ENCODE results near the gene CCNF. TPM values are rescaled to one million over a fixed set of nuclear protein-coding genes. Genes with fewer than 3 reads are reported as not detected.
A peak's percentile ranks its signal among the peaks of the same experiment; 100 is the strongest.

CCNF gene, protein sequence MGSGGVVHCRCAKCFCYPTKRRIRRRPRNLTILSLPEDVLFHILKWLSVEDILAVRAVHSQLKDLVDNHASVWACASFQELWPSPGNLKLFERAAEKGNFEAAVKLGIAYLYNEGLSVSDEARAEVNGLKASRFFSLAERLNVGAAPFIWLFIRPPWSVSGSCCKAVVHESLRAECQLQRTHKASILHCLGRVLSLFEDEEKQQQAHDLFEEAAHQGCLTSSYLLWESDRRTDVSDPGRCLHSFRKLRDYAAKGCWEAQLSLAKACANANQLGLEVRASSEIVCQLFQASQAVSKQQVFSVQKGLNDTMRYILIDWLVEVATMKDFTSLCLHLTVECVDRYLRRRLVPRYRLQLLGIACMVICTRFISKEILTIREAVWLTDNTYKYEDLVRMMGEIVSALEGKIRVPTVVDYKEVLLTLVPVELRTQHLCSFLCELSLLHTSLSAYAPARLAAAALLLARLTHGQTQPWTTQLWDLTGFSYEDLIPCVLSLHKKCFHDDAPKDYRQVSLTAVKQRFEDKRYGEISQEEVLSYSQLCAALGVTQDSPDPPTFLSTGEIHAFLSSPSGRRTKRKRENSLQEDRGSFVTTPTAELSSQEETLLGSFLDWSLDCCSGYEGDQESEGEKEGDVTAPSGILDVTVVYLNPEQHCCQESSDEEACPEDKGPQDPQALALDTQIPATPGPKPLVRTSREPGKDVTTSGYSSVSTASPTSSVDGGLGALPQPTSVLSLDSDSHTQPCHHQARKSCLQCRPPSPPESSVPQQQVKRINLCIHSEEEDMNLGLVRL
- total RNA-seq (2012; rRNA removed): 19.2 and 20.1 TPM in 2 replicates
- polyA plus RNA-seq (2012; rRNA removed): 7.8 and 8.2 TPM in 2 replicates
- 5.4 and 6.1 TPM in 2 replicates for polyA plus RNA-seq (2012; cell fraction: cytosol; rRNA removed)
- polyA plus RNA-seq (2012; cell fraction: nucleus; rRNA removed; ENCODE audit: low replicate concordance): 7.7 and 18.3 TPM in 2 replicates
- Bru-seq, nascent RNA: percentile 45 among the genes with signal in this experiment
- BruChase-seq, experiment 1, labeled RNA remaining after a 6-hour chase: percentile 49 among the genes with signal in this experiment
- percentile 45 among the genes with signal in this experiment for BruChase-seq, experiment 2, labeled RNA remaining after a 2-hour chase
- long read RNA-seq, partial matches to known transcripts: 3 of 9 reads
- long read RNA-seq, other reads (novel, unspliced or antisense): 6 of 9 reads

DNA sequence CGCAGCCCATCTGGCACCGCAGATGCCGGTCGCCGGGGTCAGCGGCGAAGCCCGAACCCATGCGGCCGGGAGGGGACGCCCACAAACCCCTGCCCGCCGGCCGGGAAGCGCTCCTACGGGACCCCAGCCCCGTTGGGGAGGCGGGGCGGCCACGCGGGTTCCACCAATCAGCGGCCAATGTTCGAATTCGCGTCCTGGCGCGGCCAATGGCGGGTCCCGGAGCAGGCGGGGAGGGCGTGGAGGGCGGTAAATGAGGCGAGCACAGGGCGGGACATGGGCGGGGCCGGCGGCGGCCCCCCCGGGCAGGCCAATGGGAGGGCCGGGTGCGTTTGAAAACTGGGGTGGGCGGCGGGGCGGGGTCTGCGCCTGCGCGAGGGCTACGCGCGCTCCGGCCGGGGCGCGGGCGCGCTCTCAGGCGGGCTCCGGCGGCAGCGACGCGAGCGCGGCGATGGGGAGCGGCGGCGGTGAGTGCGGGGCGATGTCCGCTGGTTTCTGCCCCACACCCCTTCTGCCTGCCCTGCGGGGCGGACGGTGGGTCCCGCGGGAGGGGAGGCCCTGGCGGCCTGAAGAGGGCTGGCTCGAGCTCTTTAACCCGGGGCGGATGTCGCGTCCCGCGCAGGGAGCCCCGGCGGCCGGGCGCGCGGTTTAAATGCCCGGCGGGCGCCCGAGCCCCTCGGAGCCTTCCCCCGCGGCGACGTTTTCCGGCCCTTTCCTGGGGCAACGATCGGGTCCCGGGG is at the start of gene CCNF:
TSS of gene CCNF (plus strand) at position 414 of the 737 bp plus-strand sequence. CDS start at position 449, 35 bp downstream.
- H3K27ac ChIP-seq (ENCODE audit: insufficient read depth, low read length): peak within 1 kb of the TSS; percentile 60
- peaks cover 12% of the 10 kb centered on the region; the same call in 1 of the 2 replicates for H3K9me1 ChIP-seq (ENCODE audit: insufficient read depth, low read length)
- intact Hi-C loops (cut with micrococcal nuclease) (loop anchor here (1.0 to 2.0 kb wide), 2 partner anchors 89 to 160 kb away; partner anchors contain the start of genes ABCA3 and RNPS1), dilution Hi-C loops (cut with HindIII; ENCODE audit: low sequenced_read_pairs, unreplicated experiment) (no loop called here), in situ Hi-C loops (cut with MboI; ENCODE audit: low sequenced_read_pairs) (loop anchor here (10.0 kb wide), 1 partner anchor 154 kb away; no protein-coding TSS in a partner anchor)
- ChIA-PET POLR2A (ENCODE audit: unreplicated experiment) (interaction anchor here (0.7 kb wide), 1 partner anchor 30 kb away, joined by 3 read pairs; no protein-coding TSS in a partner anchor), CTCF (no interaction called here)
- no peak within 1 kb of the TSS for H4K5ac ChIP-seq (ENCODE audit: low read depth, low read length)
- H3K27me3 ChIP-seq (ENCODE audit: control insufficient read depth, insufficient read depth, low read length): no peaks in the 10 kb centered on the region
- 1% methylated on average over 55 of the region's 103 CpGs; no CpG with 5 or more reads in 1 of the 2 experiments for WGBS, 2 experiments (ENCODE audit: extremely low coverage in 2 of 2, insufficient read length in 1 of 2)
- peak within 1 kb of the TSS; percentile 89 for H3K4me3 ChIP-seq (ENCODE audit: insufficient read depth, low read depth, low read length)
- no peak for TF ChIP-seq CEBPB (IDR thresholded peaks at IDR 0.05; ENCODE audit: low read depth, low read length)
- TF ChIP-seq, protein P1, sequence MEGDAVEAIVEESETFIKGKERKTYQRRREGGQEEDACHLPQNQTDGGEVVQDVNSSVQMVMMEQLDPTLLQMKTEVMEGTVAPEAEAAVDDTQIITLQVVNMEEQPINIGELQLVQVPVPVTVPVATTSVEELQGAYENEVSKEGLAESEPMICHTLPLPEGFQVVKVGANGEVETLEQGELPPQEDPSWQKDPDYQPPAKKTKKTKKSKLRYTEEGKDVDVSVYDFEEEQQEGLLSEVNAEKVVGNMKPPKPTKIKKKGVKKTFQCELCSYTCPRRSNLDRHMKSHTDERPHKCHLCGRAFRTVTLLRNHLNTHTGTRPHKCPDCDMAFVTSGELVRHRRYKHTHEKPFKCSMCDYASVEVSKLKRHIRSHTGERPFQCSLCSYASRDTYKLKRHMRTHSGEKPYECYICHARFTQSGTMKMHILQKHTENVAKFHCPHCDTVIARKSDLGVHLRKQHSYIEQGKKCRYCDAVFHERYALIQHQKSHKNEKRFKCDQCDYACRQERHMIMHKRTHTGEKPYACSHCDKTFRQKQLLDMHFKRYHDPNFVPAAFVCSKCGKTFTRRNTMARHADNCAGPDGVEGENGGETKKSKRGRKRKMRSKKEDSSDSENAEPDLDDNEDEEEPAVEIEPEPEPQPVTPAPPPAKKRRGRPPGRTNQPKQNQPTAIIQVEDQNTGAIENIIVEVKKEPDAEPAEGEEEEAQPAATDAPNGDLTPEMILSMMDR (conservative IDR thresholded peaks at IDR 0.05; ENCODE audit: low read depth, low read length): no peak
- 0 out of 2 replicates have a peak, but pooled peaks have one; percentile 43 for TF ChIP-seq POLR2A (IDR thresholded peaks at IDR 0.05; ENCODE audit: low read depth, low read length)
- TF ChIP-seq MAZ (IDR thresholded peaks at IDR 0.05; ENCODE audit: borderline replicate concordance, low read depth, low read length): peak; percentile 78; the same call in 1 of the 2 replicates
- TF ChIP-seq MXI1 (IDR thresholded peaks at IDR 0.05; ENCODE audit: borderline replicate concordance, low read depth, low read length): 0 out of 2 replicates have a peak, but pooled peaks have one; percentile 56
- H2AK9ac ChIP-seq (replicated peaks; ENCODE audit: low read depth, low read length, poor library complexity): peak within 1 kb of the TSS; percentile 97
- peak within 1 kb of the TSS; percentile 86 for H3K4ac ChIP-seq (ENCODE audit: low read depth, low read length)
- H3K9ac ChIP-seq (ENCODE audit: low read depth, low read length): peak within 1 kb of the TSS; percentile 73
- peak; percentile 99 for ATAC-seq (ENCODE audit: low read depth)
- H2AK5ac ChIP-seq (ENCODE audit: low read depth, low read length): peak within 1 kb of the TSS; percentile 61
- H2BK5ac ChIP-seq (ENCODE audit: low read depth, low read length, poor library complexity, severe bottlenecking): peak within 1 kb of the TSS; percentile 69
- H2BK15ac ChIP-seq (ENCODE audit: low read depth, low read length): peak within 1 kb of the TSS; percentile 54; the same call in 1 of the 3 replicates
- peak within 1 kb of the TSS; percentile 52; the same call in 1 of the 2 replicates for H2BK120ac ChIP-seq (ENCODE audit: low read depth, low read length)
- H3K4me1 ChIP-seq (ENCODE audit: control insufficient read depth, insufficient read depth, low read length): peaks cover 4% of the 10 kb centered on the region
- H3K56ac ChIP-seq (ENCODE audit: extremely low read depth, insufficient read depth, low read length): peak within 1 kb of the TSS; percentile 76
- peak within 1 kb of the TSS; percentile 87 for H3K23ac ChIP-seq (ENCODE audit: low read depth, low read length)
- H3K18ac ChIP-seq (ENCODE audit: low read depth, low read length): no peak within 1 kb of the TSS
- 0 out of 2 replicates have a peak, but pooled peaks cover 3% of the 10 kb centered on the region for H4K20me1 ChIP-seq (ENCODE audit: insufficient read depth, low read length)
- no TSS peak for BruUV-seq (replicated peaks)
- H3K9me3 ChIP-seq (ENCODE audit: control insufficient read depth, insufficient read depth, low read length): no peaks in the 10 kb centered on the region
- peak; percentile 92 for DNase-seq
- peaks cover 6% of the 10 kb centered on the region for H3K36me3 ChIP-seq (ENCODE audit: control insufficient read depth, insufficient read depth, low read length)
- H3K79me1 ChIP-seq (ENCODE audit: low read depth in 1 of 2, low read length in 2 of 2): peaks cover 37 to 52% of the 10 kb centered on the region in 2 experiments
- peak within 1 kb of the TSS; percentile 86 for H3K4me2 ChIP-seq (ENCODE audit: low read depth, low read length)
- H4K91ac ChIP-seq (ENCODE audit: insufficient read depth, low read depth, low read length): peak within 1 kb of the TSS; percentile 89
- peak within 1 kb of the TSS; percentile 100 for H2AFZ ChIP-seq (replicated peaks; ENCODE audit: low read length, poor library complexity)
- H3K14ac ChIP-seq (replicated peaks; ENCODE audit: low read depth, low read length): peak within 1 kb of the TSS; percentile 97
- no peak within 1 kb of the TSS for H2BK20ac ChIP-seq (ENCODE audit: low read depth, low read length)
- peak within 1 kb of the TSS; percentile 79 to 93 for H4K8ac ChIP-seq (ENCODE audit: low read depth in 2 of 2, low read length in 2 of 2)

Measured in IMR-90 (cell line).